Central memory CD8-positive, alpha-beta T cell (primary cell): ENCODE results near the gene TTC3.
A peak's percentile ranks its signal among the peaks of the same experiment; 100 is the strongest.
"Not testable (repeated sequence)": the region's sequence is repeated elsewhere in the genome, so short reads cannot be mapped to it uniquely, and the experiment has no call there.

Experiments used
- ATAC-seq: fragments of 150-1000 bp; cut with Tn5 transposase; replicated peaks from 2 replicates; pipeline ENCODE4 v1.10.0; 2022; ENCODE audit warnings: mild to moderate bottlenecking, moderate FRiP score, moderate number of reproducible peaks; ENCODE audit not compliant: poor library complexity, severe bottlenecking; ENCODE audit errors: extremely low read depth
- DNase-seq, 2 donors: peaks; one replicate each; pipeline ENCODE4 v3.0.0; 2021; ENCODE audit warnings: low spot score in 2 of 2
- H3K27ac Mint-ChIP-seq: one replicate; pipeline ENCODE4 v1.8.0; 2022; ENCODE audit warnings: low read depth, mild to moderate bottlenecking, moderate library complexity, mixed read lengths
- H3K27me3 Mint-ChIP-seq: one replicate; pipeline ENCODE4 v1.8.0; 2022; ENCODE audit warnings: mixed read lengths
- H3K36me3 Mint-ChIP-seq: one replicate; pipeline ENCODE4 v1.8.0; 2022; ENCODE audit warnings: mild to moderate bottlenecking, moderate library complexity, mixed read lengths; ENCODE audit not compliant: insufficient read depth
- H3K4me1 Mint-ChIP-seq: one replicate; pipeline ENCODE4 v1.8.0; 2022; ENCODE audit warnings: mixed read lengths
- H3K4me3 Mint-ChIP-seq: one replicate; pipeline ENCODE4 v1.8.0; 2022; ENCODE audit warnings: mild to moderate bottlenecking, moderate library complexity, mixed read lengths
- H3K9me3 Mint-ChIP-seq: one replicate; pipeline ENCODE4 v1.8.0; 2022; ENCODE audit warnings: mixed read lengths

TTC3 gene

DNA sequence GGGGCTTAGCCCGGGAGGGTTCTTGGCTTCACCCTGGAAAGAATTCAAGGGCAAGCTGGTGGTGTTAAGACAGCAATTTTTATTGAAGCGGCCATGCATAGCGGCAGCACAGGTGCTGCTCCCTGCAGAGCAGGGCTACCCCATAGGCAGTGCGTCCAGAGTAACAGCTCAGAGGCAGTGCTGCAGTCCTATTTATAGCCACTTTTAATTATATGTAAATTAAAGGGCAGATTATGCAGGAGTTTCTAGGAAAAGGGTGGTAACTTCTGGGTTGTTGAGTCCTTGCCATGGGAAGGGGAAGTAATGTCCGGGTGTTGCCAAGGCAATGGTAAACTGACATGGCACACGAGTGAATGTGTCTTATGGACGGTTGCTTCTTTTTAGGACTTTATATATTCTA lies 137.1 kb downstream of the TTC3 start:
- H3K4me1 Mint-ChIP-seq = no peaks in the 10 kb centered on the region
- no peak overlapping the region for H3K27ac Mint-ChIP-seq
- ATAC-seq (no peak), DNase-seq (no peak)
- no peak overlapping the region for H3K4me3 Mint-ChIP-seq
- H3K27me3 Mint-ChIP-seq = no peaks in the 10 kb centered on the region
- H3K9me3 Mint-ChIP-seq = no peaks in the 10 kb centered on the region
- H3K36me3 Mint-ChIP-seq = peaks cover 3% of the 10 kb centered on the region

DNA sequence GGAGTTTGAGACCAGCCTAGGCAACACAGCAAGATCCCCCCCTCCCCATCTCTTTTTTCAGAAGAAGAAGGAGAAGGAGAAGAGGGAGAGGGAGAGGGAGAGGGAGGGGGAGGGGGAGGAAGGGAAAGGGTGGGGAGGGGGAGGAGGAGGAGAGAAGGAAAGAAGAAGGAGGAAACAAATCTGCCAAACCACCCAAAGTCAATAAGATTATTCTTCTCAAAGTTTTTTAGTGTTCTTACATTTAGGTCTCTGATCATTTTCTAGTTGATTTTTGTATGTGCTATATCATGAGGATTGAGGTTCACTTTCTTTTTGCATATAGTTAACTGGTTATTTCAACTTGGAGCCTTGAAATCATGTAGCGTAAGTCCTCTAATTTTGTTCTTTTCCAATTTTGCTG lies 137.7 kb downstream of the TTC3 start:
- DNase-seq (no peak), ATAC-seq (no peak)
- Mint-ChIP-seq H3K36me3 (peaks cover 3% of the 10 kb centered on the region), H3K4me3 (no peak overlapping the region), H3K4me1 (no peaks in the 10 kb centered on the region), H3K27ac (no peak overlapping the region), H3K9me3 (no peaks in the 10 kb centered on the region), H3K27me3 (no peaks in the 10 kb centered on the region)

DNA sequence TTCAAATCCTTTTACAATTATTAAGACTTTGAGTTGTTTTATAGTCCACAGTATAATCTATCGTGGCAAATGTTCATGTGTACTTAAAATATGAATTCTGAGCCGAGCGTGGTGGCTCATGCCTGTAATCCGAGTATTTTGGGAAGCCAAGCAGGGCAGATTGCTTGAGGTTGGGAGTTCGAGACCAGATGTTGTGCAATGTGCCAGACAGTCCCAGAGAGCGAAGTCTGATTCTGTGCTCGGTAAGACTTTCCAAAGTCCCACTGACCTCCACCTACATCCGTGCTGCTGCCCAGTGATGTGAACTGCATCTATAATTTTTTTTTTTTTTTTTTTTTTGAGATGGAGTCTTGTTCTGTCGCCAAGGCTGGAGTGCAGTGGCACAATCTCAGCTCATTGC lies 141.9 kb downstream of the TTC3 start:
- Mint-ChIP-seq H3K36me3 (peaks cover 3% of the 10 kb centered on the region), H3K27me3 (no peaks in the 10 kb centered on the region), H3K4me3 (no peak overlapping the region), H3K4me1 (peaks cover 5% of the 10 kb centered on the region), H3K27ac (no peak overlapping the region), H3K9me3 (no peaks in the 10 kb centered on the region)
- no peak for DNase-seq
- no peak for ATAC-seq

DNA sequence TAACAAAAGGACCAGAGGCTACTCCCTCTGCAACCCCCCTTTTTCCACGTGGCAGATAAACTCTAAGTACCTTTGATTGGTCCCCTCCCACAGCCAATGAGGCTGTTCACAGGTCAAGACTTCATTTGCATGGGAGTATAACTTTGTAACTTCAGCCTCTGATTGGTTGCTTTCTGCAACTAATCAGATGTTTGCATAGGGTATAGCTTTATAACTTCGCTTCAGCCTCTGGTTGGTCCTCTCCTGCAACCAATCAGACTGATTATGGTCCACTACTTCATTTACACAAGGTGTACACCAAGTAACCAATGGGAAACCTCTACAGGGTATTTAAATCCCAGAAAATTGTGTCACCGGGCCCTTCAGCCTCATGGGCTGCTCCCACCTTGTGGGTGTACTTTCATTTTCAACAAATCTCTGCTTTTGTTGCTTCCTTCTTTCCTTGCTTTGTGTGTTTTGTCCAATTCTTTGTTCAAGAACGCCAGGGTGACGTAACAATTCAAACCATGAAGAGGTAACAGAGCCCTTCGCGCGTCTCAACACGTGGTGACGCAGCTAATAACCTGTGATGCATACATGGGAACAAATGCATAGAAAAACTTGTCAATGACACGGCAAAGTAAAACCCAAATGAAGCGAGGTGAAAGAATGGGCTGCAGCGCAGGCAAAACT lies 146.8 kb downstream of the TTC3 start:
- DNase-seq (peak in 1 of 2 donors; percentile 13), ATAC-seq (no peak)
- H3K27ac Mint-ChIP-seq = peak overlapping the region; percentile 93
- no peaks in the 10 kb centered on the region for H3K9me3 Mint-ChIP-seq
- peak overlapping the region; percentile 91 for H3K4me3 Mint-ChIP-seq
- no peaks in the 10 kb centered on the region for H3K27me3 Mint-ChIP-seq
- peaks cover 30% of the 10 kb centered on the region for H3K4me1 Mint-ChIP-seq
- peaks cover 9% of the 10 kb centered on the region for H3K36me3 Mint-ChIP-seq

DNA sequence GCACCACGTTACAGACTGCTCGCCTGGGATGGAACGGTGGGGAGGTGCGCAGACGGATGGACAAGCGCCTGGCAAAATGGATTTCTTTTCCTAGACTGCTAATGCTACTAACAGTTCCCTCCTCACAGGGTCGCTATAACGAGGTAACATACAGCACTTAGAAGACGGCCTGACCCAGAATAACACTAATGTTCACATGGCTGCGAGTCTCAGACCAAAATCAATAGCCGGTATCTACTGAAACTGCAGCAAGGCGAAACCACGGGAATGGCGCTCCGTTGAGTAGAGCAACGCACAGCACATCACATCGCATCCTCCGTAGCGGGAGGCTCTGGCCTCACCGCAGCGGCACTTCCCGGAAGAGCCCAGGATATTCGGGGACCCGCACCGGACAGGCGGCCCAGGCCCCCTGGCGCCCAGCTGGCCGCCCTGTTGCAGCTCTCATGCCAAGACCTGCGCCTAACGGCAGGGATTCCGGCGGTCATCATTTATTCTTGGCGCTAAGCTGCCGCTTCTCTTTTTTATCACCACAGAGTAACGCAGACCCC lies 147.5 kb downstream of the TTC3 start:
- H3K9me3 Mint-ChIP-seq = no peaks in the 10 kb centered on the region
- H3K4me1 Mint-ChIP-seq = peaks cover 36% of the 10 kb centered on the region
- DNase-seq = peak in 1 of 2 donors; percentile 14
- peak overlapping the region; percentile 93 for H3K27ac Mint-ChIP-seq
- H3K27me3 Mint-ChIP-seq = no peaks in the 10 kb centered on the region
- peak; percentile 27 for ATAC-seq
- peak overlapping the region; percentile 91 for H3K4me3 Mint-ChIP-seq
- H3K36me3 Mint-ChIP-seq = peaks cover 12% of the 10 kb centered on the region

DNA sequence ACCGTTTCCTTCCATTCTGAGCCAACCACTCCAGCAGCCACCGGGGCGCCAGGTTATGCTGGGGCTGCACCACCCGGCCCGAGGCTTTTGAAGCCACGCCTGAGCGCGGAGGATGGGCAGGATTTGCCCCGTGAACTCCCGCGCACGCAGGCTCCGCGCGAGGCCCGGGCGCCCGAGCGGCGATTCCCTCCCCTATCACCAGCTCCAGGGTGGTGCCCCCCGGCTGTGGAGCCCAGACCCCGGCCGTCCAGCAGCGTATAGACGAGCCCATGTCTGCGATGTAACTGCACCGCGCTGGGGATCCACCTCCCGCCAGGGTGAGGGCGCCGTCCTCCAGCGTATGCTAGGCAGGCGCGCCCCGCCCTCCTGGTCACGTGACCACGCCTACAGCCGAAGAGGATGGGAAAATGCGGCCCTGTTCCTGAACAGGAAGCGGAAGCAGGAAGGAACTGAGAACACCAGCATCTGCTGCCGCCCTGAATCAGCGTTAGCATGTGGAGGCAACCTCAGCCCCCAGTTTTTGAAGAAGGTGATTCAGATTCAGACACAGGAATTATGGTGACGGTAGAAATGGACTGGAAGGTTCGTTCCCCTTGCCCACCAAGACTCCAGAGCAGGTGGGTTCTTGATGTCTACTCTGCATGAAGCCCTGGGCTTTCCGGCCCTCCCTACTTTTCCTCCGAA lies 148.1 kb downstream of the TTC3 start:
- Mint-ChIP-seq H3K4me1 (peaks cover 42% of the 10 kb centered on the region), H3K27me3 (no peaks in the 10 kb centered on the region), H3K27ac (peak overlapping the region; percentile 93), H3K36me3 (peaks cover 15% of the 10 kb centered on the region), H3K9me3 (no peaks in the 10 kb centered on the region), H3K4me3 (peak overlapping the region; percentile 91)
- DNase-seq (peak; percentile 84), ATAC-seq (peak; percentile 75)

DNA sequence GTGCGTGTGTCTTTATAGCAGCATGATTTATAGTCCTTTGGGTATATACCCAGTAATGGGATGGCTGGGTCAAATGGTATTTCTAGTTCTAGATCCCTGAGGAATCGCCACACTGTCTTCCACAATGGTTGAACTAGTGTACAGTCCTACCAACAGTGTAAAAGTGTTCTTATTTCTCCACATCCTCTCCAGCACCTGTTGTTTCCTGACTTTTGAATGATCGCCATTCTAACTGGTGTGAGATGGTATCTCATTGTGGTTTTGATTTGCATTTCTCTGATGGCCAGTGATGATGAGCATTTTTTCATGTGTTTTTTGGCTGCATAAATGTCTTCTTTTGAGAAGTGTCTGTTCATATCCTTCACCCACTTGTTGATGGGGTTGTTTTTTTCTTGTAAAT lies 149.2 kb downstream of the TTC3 start:
- Mint-ChIP-seq H3K27ac (peak overlapping the region; percentile 93), H3K4me1 (peaks cover 42% of the 10 kb centered on the region), H3K36me3 (peaks cover 20% of the 10 kb centered on the region), H3K4me3 (peak overlapping the region; percentile 91)
- H3K9me3 Mint-ChIP-seq, ATAC-seq, DNase-seq, H3K27me3 Mint-ChIP-seq: not testable (repeated sequence)

DNA sequence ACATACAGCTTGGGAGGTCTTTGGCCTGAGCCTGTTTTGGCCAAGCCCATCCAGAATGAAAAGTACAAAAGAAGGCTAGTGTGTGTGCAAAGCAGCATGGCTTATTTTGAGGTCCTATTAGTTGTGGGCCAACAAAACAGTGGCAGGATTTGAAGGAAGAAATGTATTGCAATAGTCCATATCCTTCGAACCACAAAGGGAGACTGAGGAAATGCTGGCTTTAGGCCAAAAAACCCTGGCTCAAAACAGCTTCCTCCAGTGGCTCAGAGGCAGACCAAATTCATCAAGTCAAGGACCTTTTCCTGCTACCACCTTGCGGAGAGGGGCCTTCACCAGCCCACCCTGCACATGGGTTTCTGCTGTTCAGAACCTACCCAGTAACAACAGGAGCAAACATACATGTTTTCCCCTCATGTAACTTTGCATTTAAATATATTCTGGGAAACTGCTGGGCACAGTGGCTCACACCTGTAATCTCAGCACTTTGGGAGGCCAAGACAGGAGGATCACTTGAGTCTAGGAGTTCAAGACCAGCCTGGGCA lies 150.8 kb downstream of the TTC3 start:
- Mint-ChIP-seq H3K27ac (peak overlapping the region; percentile 74), H3K9me3 (no peaks in the 10 kb centered on the region), H3K4me3 (no peak overlapping the region), H3K36me3 (peaks cover 22% of the 10 kb centered on the region), H3K27me3 (no peaks in the 10 kb centered on the region), H3K4me1 (peaks cover 42% of the 10 kb centered on the region)
- DNase-seq (no peak), ATAC-seq (no peak)

DNA sequence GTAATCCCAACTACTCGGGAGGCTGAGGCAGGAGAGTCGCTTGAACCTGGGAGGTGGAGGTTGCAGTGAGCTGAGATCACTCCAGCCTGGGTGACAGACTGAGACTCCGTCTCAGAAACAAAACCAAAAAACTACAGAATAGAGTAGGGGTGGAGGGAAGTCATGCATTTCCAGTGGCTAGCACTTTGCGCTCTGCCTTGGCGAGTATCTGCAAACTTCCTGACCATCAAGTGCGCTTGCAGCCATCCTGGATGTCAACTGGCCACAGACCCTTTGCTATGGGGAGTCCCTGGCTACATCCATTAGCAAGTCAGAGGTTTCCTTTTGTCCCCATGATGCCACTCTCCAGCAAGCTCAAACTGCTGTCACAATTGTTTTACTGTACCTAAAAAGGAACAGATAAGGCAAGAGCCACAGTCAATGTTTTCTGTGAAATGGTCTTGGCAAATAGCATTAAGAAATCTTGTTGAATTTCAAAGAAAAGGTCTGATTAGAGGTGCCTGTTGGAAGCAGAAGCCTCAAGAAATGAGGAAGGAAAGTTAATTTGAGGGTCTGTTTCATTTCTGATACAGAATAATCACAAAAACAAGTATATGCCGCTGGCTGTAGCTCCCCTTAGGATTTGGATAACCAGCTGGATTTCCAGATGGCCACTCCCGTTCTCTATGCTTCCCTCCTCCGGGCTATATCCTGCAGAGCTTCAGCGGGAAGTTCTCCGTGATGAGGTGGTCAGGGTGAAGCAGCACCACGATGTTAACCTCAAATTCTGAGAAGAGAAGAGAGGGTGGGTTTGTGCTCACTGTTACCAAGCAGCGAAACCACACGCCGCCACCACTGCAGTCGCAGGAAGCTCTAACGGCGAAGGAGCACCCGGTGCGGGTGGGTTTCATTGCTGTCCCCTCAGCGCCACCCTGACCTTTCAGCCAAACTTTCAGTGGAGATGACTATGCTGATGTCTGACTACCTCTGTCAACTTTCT lies 152.1 kb downstream of the TTC3 start:
- peaks cover 21% of the 10 kb centered on the region for H3K36me3 Mint-ChIP-seq
- H3K9me3 Mint-ChIP-seq = no peaks in the 10 kb centered on the region
- peak overlapping the region; percentile 36 for H3K4me3 Mint-ChIP-seq
- ATAC-seq = peak; percentile 48
- peak; percentile 30 to 41 for DNase-seq
- H3K27ac Mint-ChIP-seq = peak overlapping the region; percentile 74
- peaks cover 36% of the 10 kb centered on the region for H3K4me1 Mint-ChIP-seq
- no peaks in the 10 kb centered on the region for H3K27me3 Mint-ChIP-seq

DNA sequence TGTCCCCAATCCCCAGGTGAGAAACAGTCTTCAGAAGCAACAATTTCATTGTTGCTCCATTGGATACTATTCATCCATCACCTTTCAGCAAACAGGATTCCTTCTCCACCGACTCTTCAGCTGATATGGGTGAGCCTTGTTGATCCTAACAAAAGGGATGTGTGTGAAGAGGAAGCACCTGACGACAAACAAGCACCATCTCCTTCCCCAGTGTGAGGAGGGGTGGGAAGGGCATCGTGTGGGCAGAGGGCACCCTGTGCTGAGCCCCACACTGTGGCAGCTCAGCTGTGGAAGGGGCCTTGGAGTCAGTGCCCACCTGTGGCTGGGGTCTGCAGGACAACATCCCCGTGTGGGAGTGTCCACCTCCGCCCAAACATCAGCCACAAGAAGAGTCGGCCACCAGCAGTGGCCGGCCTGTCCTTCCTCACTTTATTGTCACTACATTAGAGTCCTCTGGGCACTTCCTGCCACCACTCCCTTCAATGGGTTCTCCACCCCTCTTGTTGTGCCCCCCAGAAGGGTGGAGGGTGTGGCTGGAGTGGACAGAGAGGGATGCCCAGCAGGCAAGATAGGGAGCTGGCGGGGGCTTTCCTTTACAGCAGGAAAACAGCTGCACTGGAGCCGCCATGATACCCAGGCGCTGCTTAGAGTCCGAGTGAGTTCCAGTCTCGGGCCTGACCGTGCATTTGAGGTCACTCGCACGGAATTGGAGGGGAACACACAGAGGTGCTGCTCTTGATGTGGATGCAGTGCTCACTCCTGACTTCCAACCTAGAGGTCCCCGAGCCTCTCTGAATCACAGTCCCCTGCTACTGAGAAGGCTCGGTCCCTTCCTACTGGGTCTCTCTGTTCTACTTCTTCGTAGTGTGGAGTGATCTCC lies 153.2 kb downstream of the TTC3 start:
- ATAC-seq = no peak
- no peaks in the 10 kb centered on the region for H3K9me3 Mint-ChIP-seq

DNA sequence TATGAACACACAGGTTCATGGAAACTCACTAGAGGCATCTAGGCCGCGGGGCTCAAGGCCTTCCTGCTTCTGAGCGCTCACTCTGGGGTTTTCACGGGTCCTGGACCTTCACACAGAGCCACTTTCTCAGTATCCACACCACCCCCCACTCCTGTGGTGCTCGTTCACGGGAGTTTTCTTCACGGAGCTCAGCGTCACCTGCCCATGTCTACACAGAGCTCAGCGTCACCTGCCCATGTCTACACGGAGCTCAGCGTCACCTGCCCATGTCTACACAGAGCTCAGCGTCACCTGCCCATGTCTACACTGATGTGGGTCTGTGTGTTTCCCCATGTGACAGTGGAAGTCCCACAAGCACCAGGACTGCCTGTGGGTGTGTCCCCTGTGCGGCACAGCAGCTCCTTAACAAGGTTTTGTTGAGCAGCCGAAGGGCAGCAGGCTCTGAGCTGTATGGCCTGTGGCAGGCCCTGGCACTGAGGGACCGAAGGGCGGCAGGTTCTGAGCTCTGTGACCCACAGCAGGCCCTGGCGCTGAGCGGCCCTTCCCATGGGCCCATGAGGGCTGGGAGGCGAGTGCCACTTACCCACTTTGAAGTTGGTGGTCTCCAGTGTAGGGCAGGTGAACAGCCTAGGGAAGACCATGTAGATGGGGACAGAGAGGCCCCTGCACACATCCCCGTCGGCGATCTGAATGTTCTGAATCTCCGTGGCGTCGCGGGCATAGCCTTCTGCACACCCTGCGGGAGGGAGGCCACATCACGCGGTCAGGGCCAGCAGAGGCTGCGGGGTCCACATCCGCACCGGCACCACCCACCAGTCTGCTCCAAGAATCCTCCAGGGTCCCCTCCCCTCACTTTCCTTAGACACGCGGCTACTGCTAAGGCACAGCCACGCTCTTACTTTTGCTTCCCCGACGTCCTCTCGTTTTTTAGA lies 154.3 kb downstream of the TTC3 start:
- H3K36me3 Mint-ChIP-seq = peaks cover 24% of the 10 kb centered on the region
- ATAC-seq = no peak
- peak overlapping the region; percentile 74 for H3K27ac Mint-ChIP-seq
- H3K4me1 Mint-ChIP-seq = peaks cover 21% of the 10 kb centered on the region
- H3K9me3 Mint-ChIP-seq = no peaks in the 10 kb centered on the region
- no peak overlapping the region for H3K4me3 Mint-ChIP-seq
- no peak for DNase-seq
- H3K27me3 Mint-ChIP-seq = no peaks in the 10 kb centered on the region

More for the DNA sequence above, 153.2 kb downstream of the TTC3 start:
- Mint-ChIP-seq H3K27me3 (no peaks in the 10 kb centered on the region), H3K4me1 (peaks cover 24% of the 10 kb centered on the region), H3K4me3 (peak overlapping the region; percentile 36), H3K36me3 (peaks cover 20% of the 10 kb centered on the region), H3K27ac (peak overlapping the region; percentile 74)
- no peak for DNase-seq
